OCI-LY1 (cell line): ENCODE data around the gene CSF3R.

Experiments
- EZH2 ChIP-seq: fragments of 200-600 bp; sonication (generic), shearing (Covaris generic); IDR thresholded peaks from 2 replicates; pipeline ENCODE4 v1.8.0; 2017; ENCODE audit warnings: borderline replicate concordance, mixed run types, mild to moderate bottlenecking, antibody characterized with exemption, low read length, moderate library complexity, mixed read lengths
- TF ChIP-seq, protein P1 (sequence below): fragments of 200-600 bp; sonication (generic), shearing (Covaris generic); IDR thresholded peaks from 2 replicates; pipeline ENCODE4 v1.5.1; 2017; ENCODE audit warnings: mild to moderate bottlenecking, antibody characterized with exemption, low read length, moderate library complexity, mixed read lengths

DNA sequence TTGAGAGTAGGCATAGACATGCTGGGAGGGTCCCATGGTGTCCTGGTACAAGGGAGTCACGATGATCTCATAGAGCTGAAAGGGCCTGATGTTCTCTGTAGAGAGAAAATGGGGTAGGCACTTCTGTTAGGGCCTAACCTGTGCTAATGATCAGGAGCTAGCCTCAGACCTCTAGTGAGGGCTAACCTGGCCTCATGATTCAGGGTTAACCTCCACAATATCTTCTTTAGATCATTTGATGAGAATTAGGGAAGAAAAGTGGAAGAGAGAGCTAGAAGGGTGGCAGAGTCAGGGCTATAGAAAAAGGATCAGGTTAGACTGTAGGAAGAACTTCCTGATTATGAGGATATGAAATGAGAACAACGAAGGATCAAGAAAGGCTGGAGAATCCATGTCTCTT is 13.6 kb downstream of the CSF3R start:
- TF ChIP-seq, protein P1, sequence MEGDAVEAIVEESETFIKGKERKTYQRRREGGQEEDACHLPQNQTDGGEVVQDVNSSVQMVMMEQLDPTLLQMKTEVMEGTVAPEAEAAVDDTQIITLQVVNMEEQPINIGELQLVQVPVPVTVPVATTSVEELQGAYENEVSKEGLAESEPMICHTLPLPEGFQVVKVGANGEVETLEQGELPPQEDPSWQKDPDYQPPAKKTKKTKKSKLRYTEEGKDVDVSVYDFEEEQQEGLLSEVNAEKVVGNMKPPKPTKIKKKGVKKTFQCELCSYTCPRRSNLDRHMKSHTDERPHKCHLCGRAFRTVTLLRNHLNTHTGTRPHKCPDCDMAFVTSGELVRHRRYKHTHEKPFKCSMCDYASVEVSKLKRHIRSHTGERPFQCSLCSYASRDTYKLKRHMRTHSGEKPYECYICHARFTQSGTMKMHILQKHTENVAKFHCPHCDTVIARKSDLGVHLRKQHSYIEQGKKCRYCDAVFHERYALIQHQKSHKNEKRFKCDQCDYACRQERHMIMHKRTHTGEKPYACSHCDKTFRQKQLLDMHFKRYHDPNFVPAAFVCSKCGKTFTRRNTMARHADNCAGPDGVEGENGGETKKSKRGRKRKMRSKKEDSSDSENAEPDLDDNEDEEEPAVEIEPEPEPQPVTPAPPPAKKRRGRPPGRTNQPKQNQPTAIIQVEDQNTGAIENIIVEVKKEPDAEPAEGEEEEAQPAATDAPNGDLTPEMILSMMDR, result no peak
- TF ChIP-seq EZH2, result no peak
